GM23338 (cell line): ENCODE data around the gene MYO5C. TPM values are rescaled to one million over a fixed set of nuclear protein-coding genes. Genes with fewer than 3 reads are reported as not detected.

Experiments used
- ATAC-seq: fragments of 200-7000 bp; cut with Tn5 transposase; 3 replicates; pipeline ENCODE4 v1.9.1; 2020
- DNase-seq: peaks from one replicate; pipeline ENCODE4 v3.0.0-alpha.2; 2015; ENCODE audit warnings: low spot score
- H2AFZ ChIP-seq: fragments of 200-600 bp; sonication (generic); 2 replicates; pipeline ENCODE4 v1.8.0; 2016; ENCODE audit warnings: antibody characterized with exemption, mild to moderate bottlenecking, moderate library complexity
- H3F3A ChIP-seq: fragments of 200-600 bp; sonication (generic); replicated peaks from 2 replicates; pipeline ENCODE4 v1.8.0; 2017; ENCODE audit warnings: antibody characterized with exemption, mixed run types, low read depth
- H3K27ac ChIP-seq: fragments of 200-600 bp; sonication (generic); 2 replicates; pipeline ENCODE4 v1.6.1; 2016; ENCODE audit warnings: low read depth
- H3K27me3 ChIP-seq: fragments of 200-600 bp; sonication (generic); 2 replicates; pipeline ENCODE4 v1.8.0; 2016; ENCODE audit warnings: mild to moderate bottlenecking, mixed run types, moderate library complexity; ENCODE audit not compliant: insufficient read depth
- H3K36me3 ChIP-seq: fragments of 200-600 bp; sonication (generic); 2 replicates; pipeline ENCODE4 v1.8.0; 2016; ENCODE audit warnings: mild to moderate bottlenecking; ENCODE audit not compliant: insufficient read depth
- H3K4me1 ChIP-seq: fragments of 200-600 bp; sonication (generic); 2 replicates; pipeline ENCODE4 v1.8.0; 2016; ENCODE audit warnings: mild to moderate bottlenecking, moderate library complexity; ENCODE audit not compliant: insufficient read depth
- H3K4me2 ChIP-seq: fragments of 200-600 bp; sonication (generic); 2 replicates; pipeline ENCODE4 v1.7.1; 2017; ENCODE audit warnings: mixed run types
- H3K4me3 ChIP-seq: fragments of 200-600 bp; sonication (generic); 2 replicates; pipeline ENCODE4 v1.6.1; 2016; ENCODE audit warnings: mixed run types
- H3K79me2 ChIP-seq: fragments of 200-600 bp; sonication (generic); replicated peaks from 2 replicates; pipeline ENCODE4 v1.8.0; 2017; ENCODE audit warnings: mild to moderate bottlenecking; ENCODE audit not compliant: insufficient read depth
- H3K9me2 ChIP-seq: fragments of 200-600 bp; sonication (generic); 2 replicates; pipeline ENCODE4 v1.8.0; 2017; ENCODE audit not compliant: insufficient read depth
- H4K20me1 ChIP-seq: fragments of 200-600 bp; sonication (generic); replicated peaks from 2 replicates; pipeline ENCODE4 v1.8.0; 2017; ENCODE audit warnings: mild to moderate bottlenecking; ENCODE audit not compliant: insufficient read depth
- H3K27ac Mint-ChIP-seq: 2 replicates; pipeline ENCODE4 v1.8.0; 2020; ENCODE audit warnings: inconsistent platforms, mild to moderate bottlenecking, moderate library complexity, mixed read lengths
- H3K27me3 Mint-ChIP-seq: 3 replicates; pipeline ENCODE4 v1.8.0; 2022; ENCODE audit warnings: low read depth, mild to moderate bottlenecking, moderate library complexity, mixed read lengths, inconsistent platforms; ENCODE audit not compliant: insufficient read depth, poor library complexity
- H3K36me3 Mint-ChIP-seq: 3 replicates; pipeline ENCODE4 v1.8.0; 2021; ENCODE audit warnings: low read depth, mild to moderate bottlenecking, inconsistent platforms, moderate library complexity, mixed read lengths
- H3K4me1 Mint-ChIP-seq: 3 replicates; pipeline ENCODE4 v1.8.0; 2020; ENCODE audit warnings: mild to moderate bottlenecking, inconsistent platforms, mixed read lengths
- H3K4me3 Mint-ChIP-seq: 3 replicates; pipeline ENCODE4 v1.8.0; 2021; ENCODE audit warnings: moderate library complexity, mild to moderate bottlenecking, inconsistent platforms, mixed read lengths
- H3K9me3 Mint-ChIP-seq: 3 replicates; pipeline ENCODE4 v1.8.0; 2020; ENCODE audit warnings: moderate library complexity, mild to moderate bottlenecking, inconsistent platforms, mixed read lengths
- CTCF ChIP-seq, 2 experiments: fragments of 200-600 bp in 1 of 2; sonication (generic) in 1 of 2; conservative IDR thresholded peaks; 2 replicates each; pipeline versions ENCODE4 v1.5.1 to v1.6.1; 2016 to 2017; ENCODE audit warnings: antibody characterized with exemption in 2 of 2, low read depth in 2 of 2, mild to moderate bottlenecking in 2 of 2, moderate library complexity in 1 of 2
- ETS1 ChIP-seq: IDR thresholded peaks from 2 replicates; pipeline ENCODE4 v1.6.1; 2016; ENCODE audit warnings: antibody characterized with exemption
- EZH2phosphoT487 ChIP-seq: fragments of 200-600 bp; sonication (generic); IDR thresholded peaks from one replicate; pipeline ENCODE4 v1.8.1; 2018; ENCODE audit warnings: antibody characterized with exemption; ENCODE audit not compliant: unreplicated experiment
- REST ChIP-seq: IDR thresholded peaks from one replicate; pipeline ENCODE4 v1.6.1; 2018; ENCODE audit warnings: antibody characterized with exemption; ENCODE audit not compliant: unreplicated experiment
- STAT1 ChIP-seq: IDR thresholded peaks from one replicate; pipeline ENCODE4 v1.6.1; 2016; ENCODE audit warnings: antibody characterized with exemption; ENCODE audit not compliant: unreplicated experiment
- ZNF114 ChIP-seq: fragments of 250-450 bp; sonication (Bioruptor Pico); IDR thresholded peaks from 2 replicates; pipeline ENCODE4 v1.5.0; 2020; ENCODE audit warnings: mild to moderate bottlenecking, moderate library complexity
- polyA plus RNA-seq: library from polyadenylated mRNA; unstranded; fragments of >200 nt; fragmentation: Nextera tagmentation; extraction: Ambion mirVana; gene quantifications from 2 replicates; pipeline ENCODE4 v1.2.1, GENCODE V29; 2016
- total RNA-seq: library from RNA; depleted of rRNA; stranded (reverse); fragments of >200 nt; shearing (Covaris generic); gene quantifications from 2 replicates; pipeline ENCODE4 v1.2.3, GENCODE V29; 2014

Gene MYO5C
- total and polyA plus RNA-seq, 2 experiments from 2014 or later, result 7.9 to 28.8 TPM

- TF ChIP-seq ETS1, result no peak
- no peak for TF ChIP-seq REST
Measured at GRCh38 chr15:52263563-52264282, 31.9 kb downstream of the MYO5C start (continued).

- no peak overlapping the region for H2AFZ ChIP-seq
- H3F3A ChIP-seq, result 0 out of 2 replicates have a peak, but pooled peaks cover 2% of the 10 kb centered on the region
- no peak for DNase-seq
- no peak overlapping the region for H3K4me3 ChIP-seq
- Mint-ChIP-seq H3K9me3 (no peaks in the 10 kb centered on the region), H3K27me3 (peaks cover 9% of the 10 kb centered on the region), H3K27ac (peak overlapping the region; percentile 99), H3K36me3 (peaks cover 43% of the 10 kb centered on the region), H3K4me3 (peak overlapping the region; percentile 46; the same call in 2 of the 3 replicates), H3K4me1 (peaks cover 49% of the 10 kb centered on the region)
- H3K79me2 ChIP-seq, result no peaks in the 10 kb centered on the region
- peaks cover 16% of the 10 kb centered on the region for H3K4me1 ChIP-seq
- TF ChIP-seq ZNF114 (CRISPR knock-in tag) (no peak), EZH2phosphoT487 (no peak), STAT1 (no peak), CTCF (conservative IDR thresholded peaks at IDR 0.05; ENCODE audit: low read depth in 2 of 2) (no peak)
- no peaks in the 10 kb centered on the region for H3K9me2 ChIP-seq
- H3K27me3 ChIP-seq, result no peaks in the 10 kb centered on the region
- H3K36me3 ChIP-seq, result peaks cover 4% of the 10 kb centered on the region; the same call in 1 of the 2 replicates
- peak overlapping the region; percentile 6; the same call in 1 of the 2 replicates for H3K4me2 ChIP-seq
- H3K27ac ChIP-seq, result peak overlapping the region; percentile 92
- no peaks in the 10 kb centered on the region for H4K20me1 ChIP-seq
- ATAC-seq, result peak; percentile 8; the same call in 2 of the 3 replicates
Measured at GRCh38 chr15:52262364-52262763, 33.2 kb downstream of the MYO5C start.
